K562 (cell line): Measurements from ENCODE around the gene GALE. TPM values are rescaled to one million over a fixed set of nuclear protein-coding genes. Genes with fewer than 3 reads are reported as not detected.

ENCODE experiments used
- AFF1 ChIP-seq, 2 experiments: fragments of 450-650 bp; IDR thresholded peaks; 2 replicates each; pipeline ENCODE4 v1.6.1; 2018; ENCODE audit warnings: mild to moderate bottlenecking in 2 of 2, low read depth in 1 of 2; ENCODE audit not compliant: partially characterized antibody in 2 of 2
- ARHGAP35 ChIP-seq: fragments of 450-650 bp; IDR thresholded peaks from 2 replicates; pipeline ENCODE4 v1.6.1; 2018; ENCODE audit not compliant: partially characterized antibody
- BACH1 ChIP-seq: fragments of 200-800 bp; sonication (Bioruptor generic); IDR thresholded peaks from 2 replicates; pipeline ENCODE4 v1.6.1; 2016; ENCODE audit warnings: missing genetic modification characterization, missing compliant biosample characterization
- CEBPZ ChIP-seq: fragments of 150-350 bp; IDR thresholded peaks from 2 replicates; pipeline ENCODE4 v1.6.1; 2014; ENCODE audit warnings: low read depth, mild to moderate bottlenecking, low read length, borderline replicate concordance
- DLX4 ChIP-seq: fragments of 250-450 bp; sonication (Bioruptor Pico); IDR thresholded peaks from 2 replicates; pipeline ENCODE4 v1.6.1; 2021; ENCODE audit warnings: mild to moderate bottlenecking
- EP300 ChIP-seq: IDR thresholded peaks from 2 replicates; pipeline ENCODE4 v1.6.1; 2012; ENCODE audit warnings: low read length, improper control_type of control experiment
- GATAD2A ChIP-seq: fragments of 450-650 bp; IDR thresholded peaks from 2 replicates; pipeline ENCODE4 v1.6.1; 2017
- HNRNPUL1 ChIP-seq: fragments of 200-400 bp; formaldehyde crosslinking; IDR thresholded peaks from 2 replicates; pipeline ENCODE4 v1.6.1; 2017; ENCODE audit warnings: low read length
- MAZ ChIP-seq, 2 experiments: fragments of 450-650 bp in 1 of 2; sonication (generic) in 1 of 2; formaldehyde crosslinking; IDR thresholded peaks in 1 of 2; conservative IDR thresholded peaks in 1 of 2; 2 replicates each; pipeline versions ENCODE4 v1.4.0 to v1.5.0; 2020; ENCODE audit warnings: mild to moderate bottlenecking in 1 of 2, missing genetic modification reagents in 1 of 2
- MTF1 ChIP-seq: fragments of 250-450 bp; sonication (Bioruptor Pico); IDR thresholded peaks from 2 replicates; pipeline ENCODE4 v1.9.0; 2021; ENCODE audit warnings: moderate library complexity, mild to moderate bottlenecking, inconsistent platforms, borderline replicate concordance
- POLR3G ChIP-seq: IDR thresholded peaks from 2 replicates; pipeline ENCODE4 v1.6.1; 2011; ENCODE audit not compliant: insufficient read length, insufficient replicate concordance; ENCODE audit errors: extremely low read depth
- RBFOX2 ChIP-seq: fragments of 200-400 bp; formaldehyde crosslinking; IDR thresholded peaks from 2 replicates; pipeline ENCODE4 v1.6.1; 2017; ENCODE audit warnings: low read depth, mild to moderate bottlenecking, low read length, moderate library complexity
- RFX1 ChIP-seq: fragments of 450-650 bp; IDR thresholded peaks from 2 replicates; pipeline ENCODE4 v1.6.1; 2016; ENCODE audit warnings: mild to moderate bottlenecking, moderate library complexity
- THAP7 ChIP-seq: fragments of 250-450 bp; sonication (Bioruptor Pico); IDR thresholded peaks from 2 replicates; pipeline ENCODE4 v1.5.0; 2021
- ZBTB7A ChIP-seq: IDR thresholded peaks from 2 replicates; pipeline ENCODE4 v1.6.1; 2011; ENCODE audit warnings: low read depth, mild to moderate bottlenecking, low read length, moderate library complexity, borderline replicate concordance; ENCODE audit not compliant: control insufficient read depth
- ZC3H4 ChIP-seq: sonication (generic); formaldehyde crosslinking; IDR thresholded peaks from 2 replicates; pipeline ENCODE4 v1.9.0; 2021; ENCODE audit warnings: missing genetic modification reagents, borderline replicate concordance
- ZNF436 ChIP-seq: fragments of 250-450, 450-650 bp; sonication (Bioruptor Pico); formaldehyde crosslinking; IDR thresholded peaks from 2 replicates; pipeline ENCODE4 v1.7.0; 2020; ENCODE audit warnings: mild to moderate bottlenecking
- ZNF77 ChIP-seq: fragments of 250-450 bp; sonication (Bioruptor Pico); IDR thresholded peaks from 2 replicates; pipeline ENCODE4 v1.5.0; 2020
- ZNF830 ChIP-seq: fragments of 250-450 bp; sonication (Bioruptor Pico); IDR thresholded peaks from 2 replicates; pipeline ENCODE4 v1.5.0; 2021; ENCODE audit warnings: mild to moderate bottlenecking
- polyA plus RNA-seq, 8 experiments: library from polyadenylated mRNA; depleted of rRNA in 4 of 8; stranded (reverse) in 5 of 8; unstranded in 3 of 8; fragments of >200 nt; fragmentation: Nextera tagmentation in 2 of 8; fragmentation: Illumina TruSeq in 1 of 8; extraction: Ambion mirVana in 2 of 8; extraction: Trizol in 1 of 8; gene quantifications; 2 replicates each; pipeline versions ENCODE4 v1.2.1 to v1.2.3, GENCODE V29; 2011 to 2014; ENCODE audit warnings: inconsistent platforms in 1 of 8, missing spikeins in 1 of 8
- total RNA-seq, 7 experiments: library from RNA; depleted of rRNA in 6 of 7; stranded (reverse); fragments of >200 nt in 6 of 7; fragmentation: Illumina TruSeq in 2 of 7; extraction: Trizol in 2 of 7; gene quantifications; 2 replicates each; pipeline versions ENCODE4 v1.2.1 to v1.2.3, GENCODE V29; 2011 to 2021; ENCODE audit warnings: low replicate concordance in 1 of 7

The GALE gene
- total and polyA plus RNA-seq, 9 of the 15 experiments (the other 6 are each of a cell fraction or from before 2014, with no cell fraction given) = 8.4 to 139 (median 88.3) TPM

- TF ChIP-seq MAZ (CRISPR knock-in tag; conservative IDR thresholded peaks at IDR 0.05 in 1 of 2, IDR thresholded peaks at IDR 0.05 in 1 of 2) (peak; percentile 82 to 85), EP300 (peak; percentile 23; the same call in 1 of the 2 replicates), ARHGAP35 (no peak), ZBTB7A (peak; percentile 46; the same call in 1 of the 2 replicates), THAP7 (CRISPR knock-in tag) (peak; percentile 77; the same call in 1 of the 2 replicates), ZC3H4 (CRISPR knock-in tag) (peak; percentile 82; the same call in 1 of the 2 replicates), MTF1 (CRISPR knock-in tag) (no peak), BACH1 (tag) (no peak), ZNF77 (CRISPR knock-in tag) (no peak), GATAD2A (no peak), CEBPZ (no peak), ZNF830 (CRISPR knock-in tag) (no peak), POLR3G (no peak), RFX1 (no peak), HNRNPUL1 (no peak), DLX4 (CRISPR knock-in tag) (no peak), AFF1 (IDR thresholded peaks at IDR 0.05; ENCODE audit: low read depth in 1 of 2, partially characterized antibody in 2 of 2) (no peak), RBFOX2 (peak; percentile 88), ZNF436 (CRISPR knock-in tag) (0 out of 2 replicates have a peak, but pooled peaks have one; percentile 13)
Measured at GRCh38 chr1:23790696-23791515, 9.6 kb downstream of the GALE start, which contains the start of gene LYPLA2 (continued).
